GM18951 (cell line): ENCODE data around the gene TMEM63B.
"Not testable (repeated sequence)": the region's sequence is repeated elsewhere in the genome, so short reads cannot be mapped to it uniquely, and the experiment has no call there.

Experiments
- POLR2A ChIP-seq: IDR thresholded peaks from 4 replicates; pipeline ENCODE4 v1.6.1; 2011; ENCODE audit warnings: mild to moderate bottlenecking; ENCODE audit not compliant: insufficient read length, insufficient read depth; ENCODE audit errors: extremely low read depth
- in situ Hi-C: fragments of 300-500 bp; cut with MboI; formaldehyde crosslinking; loops from one replicate; pipeline ENCODE4 v1.12.0; 2022; ENCODE audit warnings: low sequenced_read_pairs, mixed read lengths, inconsistent platforms; ENCODE audit not compliant: unreplicated experiment

The TMEM63B gene

DNA sequence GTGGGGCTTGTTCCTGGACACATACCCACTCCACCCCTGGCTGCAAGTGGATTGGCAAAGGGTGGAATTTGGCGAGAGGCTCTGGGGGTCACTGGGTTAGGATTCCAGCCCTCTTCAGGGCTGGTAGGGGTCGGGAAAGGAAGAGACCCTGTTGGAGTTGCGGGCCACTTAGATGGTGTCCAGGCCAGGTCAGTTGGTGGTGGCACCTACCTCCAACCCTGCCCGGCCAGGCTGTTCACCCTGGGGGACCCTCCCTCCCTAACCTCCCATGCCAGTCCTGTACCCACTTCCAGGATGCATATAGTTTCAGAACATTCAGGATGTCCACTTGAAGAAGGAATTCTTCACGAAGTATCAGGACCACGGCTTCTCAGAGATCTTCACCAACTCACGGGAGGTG lies 52.3 kb downstream of the TMEM63B start:
- no peak for TF ChIP-seq POLR2A
- in situ Hi-C loops: no loop called here

DNA sequence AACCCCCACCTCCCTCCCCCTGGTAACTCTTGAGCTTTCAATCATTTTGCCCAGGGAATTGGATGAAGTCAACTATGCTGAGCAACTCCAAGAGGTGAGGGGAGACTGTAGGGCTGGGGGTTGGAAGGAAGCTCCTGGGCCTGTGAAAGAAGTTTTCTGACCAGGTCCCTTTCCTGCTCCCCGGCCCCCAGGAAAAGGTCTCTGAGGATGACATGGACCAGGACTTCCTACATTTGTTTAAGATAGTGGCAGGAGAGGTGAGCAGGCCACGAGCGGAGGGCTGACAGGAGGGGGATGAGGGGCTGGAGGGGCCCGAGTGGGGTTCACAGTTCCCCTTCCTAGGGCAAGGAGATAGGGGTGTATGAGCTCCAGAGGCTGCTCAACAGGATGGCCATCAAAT lies 53.1 kb downstream of the TMEM63B start:
- TF ChIP-seq POLR2A: no peak
- in situ Hi-C loops: no loop called here

DNA sequence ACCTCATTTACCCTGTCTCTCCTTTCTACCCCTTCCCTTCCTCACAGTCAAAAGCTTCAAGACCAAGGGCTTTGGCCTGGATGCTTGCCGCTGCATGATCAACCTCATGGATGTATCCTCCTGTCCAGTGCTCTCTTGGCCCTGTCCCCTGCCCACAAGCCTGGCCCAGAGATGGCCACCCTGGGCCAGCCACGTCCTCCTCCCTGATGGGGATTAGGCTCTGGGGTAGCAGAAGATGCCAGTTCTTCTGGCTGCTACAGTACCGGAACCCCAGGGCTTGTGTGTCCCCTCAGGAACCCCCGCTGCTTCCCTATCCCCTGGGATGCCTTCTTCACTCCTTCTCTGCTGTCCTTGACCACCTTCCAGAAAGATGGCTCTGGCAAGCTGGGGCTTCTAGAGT lies 53.5 kb downstream of the TMEM63B start:
- in situ Hi-C loops: no loop called here
- TF ChIP-seq POLR2A: no peak

DNA sequence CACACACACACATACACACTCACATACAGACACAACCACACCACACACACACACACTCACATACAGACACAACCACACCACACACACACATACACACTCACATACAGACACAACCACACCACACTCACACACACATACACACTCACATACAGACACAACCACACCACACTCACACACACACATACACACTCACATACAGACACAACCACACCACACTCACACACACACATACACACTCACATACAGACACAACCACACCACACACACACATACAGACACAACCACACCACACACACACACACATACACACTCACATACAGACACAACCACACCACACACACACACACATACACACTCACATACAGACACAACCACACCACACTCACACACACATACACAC lies 54.4 kb downstream of the TMEM63B start:
- in situ Hi-C loops: not testable (repeated sequence)

DNA sequence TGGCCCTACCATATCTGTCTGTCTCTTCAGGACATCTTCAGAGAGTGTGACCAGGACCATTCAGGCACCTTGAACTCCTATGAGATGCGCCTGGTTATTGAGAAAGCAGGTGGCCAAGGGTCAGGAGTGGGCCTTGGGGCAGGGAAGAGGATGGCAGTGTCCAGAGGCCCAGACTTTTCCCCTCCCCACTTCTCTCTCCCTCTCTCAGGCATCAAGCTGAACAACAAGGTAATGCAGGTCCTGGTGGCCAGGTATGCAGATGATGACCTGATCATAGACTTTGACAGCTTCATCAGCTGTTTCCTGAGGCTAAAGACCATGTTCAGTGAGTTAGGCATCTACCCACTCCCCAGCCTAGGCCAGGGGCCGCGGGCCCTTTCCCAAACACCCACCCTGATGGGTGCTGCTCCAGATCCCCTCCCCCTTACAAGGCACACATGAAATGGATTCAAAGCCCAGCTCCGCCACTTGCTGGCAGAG lies 55.6 kb downstream of the TMEM63B start:
- TF ChIP-seq POLR2A: no peak
- in situ Hi-C loops: no loop called here

DNA sequence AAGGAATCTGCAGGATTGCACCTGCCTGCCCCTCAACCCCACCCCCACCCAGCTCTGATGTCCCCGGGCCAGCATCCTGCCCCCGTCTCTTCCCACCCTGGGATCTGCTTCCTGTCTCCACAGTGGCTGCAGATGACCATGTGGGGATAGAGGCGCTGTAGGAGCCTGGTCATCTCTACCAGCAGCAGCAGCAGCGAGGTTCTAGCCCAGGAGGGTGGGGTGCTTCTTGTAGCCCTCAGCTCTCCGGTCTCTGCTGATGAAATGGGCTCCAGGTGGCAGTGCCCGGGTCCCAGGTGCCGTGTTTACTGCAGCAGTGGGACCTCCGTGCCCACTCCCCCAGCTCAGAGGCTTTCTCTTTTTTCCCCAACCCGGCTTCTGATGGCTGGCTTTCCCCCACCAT lies 56.4 kb downstream of the TMEM63B start:
- in situ Hi-C loops: no loop called here
- no peak for TF ChIP-seq POLR2A

DNA sequence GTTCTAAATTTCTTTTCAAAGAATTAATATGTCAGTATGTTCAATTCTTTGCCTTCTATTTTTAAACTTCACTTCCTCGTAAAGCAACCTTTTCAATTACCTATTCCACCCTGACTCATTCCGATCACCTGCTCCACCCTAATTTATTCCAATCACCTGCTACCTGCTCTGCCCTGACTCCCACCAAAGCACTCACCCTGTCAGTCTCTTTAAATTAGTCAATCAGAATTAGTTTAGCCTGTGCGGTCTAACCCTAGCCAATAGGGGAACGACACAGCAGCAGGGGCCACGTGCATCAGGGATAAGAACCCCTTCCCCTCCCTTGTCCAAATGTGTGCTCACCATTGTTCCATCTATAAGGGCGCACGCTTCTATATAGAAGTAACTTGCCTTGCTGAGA lies 58.0 kb downstream of the TMEM63B start:
- in situ Hi-C loops: not testable (repeated sequence)

DNA sequence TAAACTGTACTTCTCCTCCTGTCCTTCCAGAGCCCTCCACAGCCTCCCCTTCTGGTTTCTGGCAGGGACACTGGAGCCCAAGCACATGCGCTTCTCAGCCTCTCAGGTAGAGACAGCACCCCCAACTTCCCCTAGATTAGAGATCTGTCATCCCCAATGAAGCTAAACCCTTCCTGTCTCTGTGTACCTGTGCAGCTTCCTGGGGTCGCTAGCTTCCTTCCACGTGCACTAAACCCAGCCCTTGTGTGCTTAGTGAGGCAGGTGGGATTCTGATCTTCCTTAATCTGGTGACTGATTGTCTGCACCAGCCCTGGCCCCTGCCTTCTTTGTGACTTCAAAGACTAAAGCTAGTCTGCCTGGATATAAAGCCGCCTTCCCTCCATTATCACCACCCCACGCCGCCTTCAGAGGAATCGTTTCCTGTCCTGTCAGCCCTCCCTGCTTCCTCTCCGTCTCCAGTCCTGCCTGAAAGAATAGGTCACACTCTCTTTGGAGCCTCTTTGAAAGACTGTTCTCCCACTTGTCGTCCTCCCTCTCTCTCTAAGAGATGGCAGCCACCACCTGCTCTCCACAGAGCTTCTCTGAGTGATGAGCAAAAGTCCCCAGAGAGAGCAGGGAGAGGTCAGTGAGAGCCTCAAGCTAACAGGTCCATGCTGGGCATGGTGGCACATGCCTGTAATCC lies 58.7 kb downstream of the TMEM63B start:
- TF ChIP-seq POLR2A: no peak
- in situ Hi-C loops: no loop called here

DNA sequence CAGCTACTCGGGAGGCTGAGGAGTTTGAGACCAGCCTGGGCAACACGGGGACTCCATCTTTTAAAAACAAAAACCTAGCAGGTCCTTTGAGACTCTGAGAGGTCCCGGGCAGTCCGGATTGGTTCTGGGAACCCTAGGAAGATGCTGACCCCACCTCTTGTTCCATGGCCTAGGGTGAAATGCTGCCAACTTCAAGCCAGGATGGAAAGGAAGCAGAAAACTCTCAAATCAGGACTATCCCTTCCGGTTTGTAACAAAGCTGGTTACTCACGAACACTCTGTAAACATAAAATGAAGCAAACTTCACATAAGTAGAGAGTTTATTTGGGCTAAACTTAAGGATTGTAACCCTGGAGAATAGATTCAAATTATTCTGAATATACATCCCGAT lies 59.3 kb downstream of the TMEM63B start:
- in situ Hi-C loops: no loop called here
- no peak for TF ChIP-seq POLR2A

DNA sequence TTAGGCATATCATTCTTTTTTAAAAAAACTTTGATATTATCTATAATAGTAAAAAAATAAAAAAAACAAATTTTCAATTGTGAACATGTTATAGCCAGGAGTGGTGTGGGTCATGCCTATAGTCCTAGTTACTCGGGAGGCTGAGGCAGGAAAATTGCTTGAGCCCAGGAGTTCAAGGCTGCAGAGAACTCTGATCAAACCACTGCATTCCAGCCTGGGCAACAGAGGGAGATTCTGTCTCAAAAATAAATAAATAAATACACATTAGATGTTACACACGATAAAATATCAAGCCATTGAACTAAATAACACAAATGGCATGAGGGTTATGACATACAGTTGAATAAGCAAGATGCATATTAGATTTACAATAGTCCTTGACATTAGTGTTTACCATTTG lies 61.5 kb downstream of the TMEM63B start:
- in situ Hi-C loops: no loop called here
- no peak for TF ChIP-seq POLR2A

DNA sequence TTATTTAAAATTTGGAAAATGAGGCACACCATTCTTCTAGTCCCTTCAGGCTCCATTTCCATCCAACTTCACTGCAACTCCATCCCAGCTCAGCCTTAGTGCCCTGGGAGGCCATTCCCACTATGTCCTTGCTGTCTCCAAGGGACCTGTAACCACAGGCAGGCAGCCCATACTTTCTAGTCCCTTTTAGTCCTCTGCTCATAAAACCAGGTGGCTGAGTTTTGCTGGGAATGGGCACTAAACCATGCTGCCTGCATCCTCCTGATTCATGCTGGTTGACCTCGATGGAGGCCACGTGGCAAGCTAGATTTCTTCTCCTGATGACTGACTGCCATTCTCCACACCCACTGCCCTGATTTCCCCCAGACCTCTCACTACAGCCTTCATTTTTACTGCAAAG lies 61.9 kb downstream of the TMEM63B start:
- in situ Hi-C loops: no loop called here
- no peak for TF ChIP-seq POLR2A

DNA sequence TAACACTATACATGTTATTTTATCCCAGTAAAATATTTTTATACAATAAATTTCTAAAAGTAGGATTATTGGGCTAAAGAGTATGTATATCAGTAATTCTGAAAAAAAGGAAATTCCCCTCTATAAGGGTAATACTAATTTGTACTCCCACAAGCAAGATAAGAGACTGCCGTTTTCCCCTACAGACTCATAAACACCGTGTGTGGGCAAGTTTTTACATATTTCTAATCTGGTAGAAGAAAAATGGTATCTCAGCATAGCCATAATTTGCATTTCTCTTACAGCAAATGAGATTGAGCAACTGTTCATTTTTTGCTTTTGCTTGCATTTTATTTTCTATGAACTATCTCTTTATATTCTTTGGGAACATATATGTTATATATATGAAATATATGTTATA lies 63.4 kb downstream of the TMEM63B start:
- no peak for TF ChIP-seq POLR2A
- in situ Hi-C loops: no loop called here

DNA sequence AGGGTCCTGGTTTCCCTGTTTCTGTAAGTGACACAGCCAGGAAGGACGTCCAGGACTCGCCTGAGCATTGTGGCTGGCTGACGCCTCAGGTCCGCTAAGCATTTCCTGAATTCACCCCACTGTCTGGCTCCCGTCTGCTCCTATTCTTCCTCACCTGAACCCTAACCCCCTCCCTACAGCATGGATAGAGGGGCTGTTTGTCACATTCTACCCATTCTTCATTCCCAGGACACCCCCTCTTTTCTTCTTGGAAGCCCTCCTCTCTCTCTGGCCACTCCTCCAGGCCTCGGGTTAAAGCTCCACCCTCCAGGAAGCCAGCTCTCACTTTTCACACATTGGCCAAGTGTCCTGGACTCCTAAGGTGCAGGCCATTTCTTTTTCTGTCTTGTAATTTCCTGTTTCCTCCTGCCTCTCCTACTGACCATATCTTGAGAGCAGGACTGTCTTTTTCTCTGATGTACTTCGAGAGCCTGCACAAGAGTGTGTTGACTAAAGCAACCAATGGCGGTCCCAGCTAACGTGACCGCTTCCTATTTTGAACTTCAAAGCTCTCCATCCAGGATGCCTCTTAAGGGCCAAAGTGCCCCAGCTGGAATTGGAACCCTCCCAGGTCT lies 65.2 kb downstream of the TMEM63B start:
- TF ChIP-seq POLR2A: no peak
- in situ Hi-C loops: no loop called here

DNA sequence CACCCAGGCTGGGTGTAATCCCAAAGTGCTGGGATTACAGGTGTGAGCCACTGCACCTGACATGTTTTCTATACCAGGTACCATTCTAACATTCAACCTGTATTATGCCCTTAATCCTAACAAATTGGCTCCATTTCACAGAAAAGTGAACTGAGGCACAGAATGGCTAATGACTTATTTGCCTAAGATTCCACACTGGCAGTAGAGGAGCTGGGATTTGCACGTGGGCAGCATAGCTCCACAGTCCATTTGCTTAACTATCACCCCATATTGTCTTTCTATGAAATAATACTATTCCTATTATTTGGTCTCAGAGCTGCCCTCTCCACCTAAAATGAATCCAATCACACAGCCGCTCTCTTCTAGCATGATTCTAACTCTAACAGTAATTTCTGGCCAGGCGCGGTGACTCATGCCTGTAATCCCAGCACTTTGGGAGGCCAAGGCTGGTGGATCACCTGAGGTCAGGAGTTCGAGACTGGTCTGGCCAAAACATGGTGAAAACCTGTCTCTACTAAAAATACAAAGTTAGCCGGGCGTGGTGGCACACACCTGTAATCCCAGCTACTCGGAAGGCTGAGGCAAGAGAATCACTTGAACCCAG lies 66.1 kb downstream of the TMEM63B start:
- in situ Hi-C loops: no loop called here
- TF ChIP-seq POLR2A: no peak
